Natural killer cell (primary cell): Measurements from ENCODE around the gene TTC23. TPM values are rescaled to one million over a fixed set of nuclear protein-coding genes. Genes with fewer than 3 reads are reported as not detected.

ENCODE experiments used
- ATAC-seq, 3 donors: fragments of 150-1000 bp in 2 of 3; fragments of 200-7000 bp in 1 of 3; cut with Tn5 transposase; 1 replicate in 1 of 3; 2 replicates in 2 of 3; pipeline ENCODE4 v1.10.0; 2021; ENCODE audit warnings: mild to moderate bottlenecking in 2 of 3, moderate library complexity in 2 of 3
- DNase-seq, 2 donors: peaks; one replicate each; pipeline versions ENCODE4 v3.0.0 to v3.0.0-alpha.2; 2013 to 2021; ENCODE audit warnings: mixed read lengths in 1 of 2
- H3K27ac ChIP-seq: one replicate; pipeline ENCODE4 v1.5.1; 2013; ENCODE audit warnings: mild to moderate bottlenecking, low read length
- H3K27me3 ChIP-seq: one replicate; pipeline ENCODE4 v1.6.1; 2013; ENCODE audit warnings: low read length; ENCODE audit not compliant: control insufficient read depth, insufficient read depth
- H3K36me3 ChIP-seq: one replicate; pipeline ENCODE4 v1.6.1; 2013; ENCODE audit warnings: low read length; ENCODE audit not compliant: control insufficient read depth, insufficient read depth
- H3K4me1 ChIP-seq: one replicate; pipeline ENCODE4 v1.6.1; 2013; ENCODE audit warnings: low read length; ENCODE audit not compliant: control insufficient read depth, insufficient read depth
- H3K4me3 ChIP-seq: one replicate; pipeline ENCODE4 v1.5.1; 2013; ENCODE audit warnings: low read length
- H3K9me3 ChIP-seq: one replicate; pipeline ENCODE4 v1.6.1; 2013; ENCODE audit warnings: low read length; ENCODE audit not compliant: control insufficient read depth, insufficient read depth
- H3K27ac Mint-ChIP-seq, 2 donors: one replicate each; pipeline ENCODE4 v1.8.0; 2022; ENCODE audit warnings: mild to moderate bottlenecking in 2 of 2, mixed read lengths in 2 of 2, moderate library complexity in 1 of 2
- H3K27me3 Mint-ChIP-seq, 2 donors: one replicate each; pipeline ENCODE4 v1.8.0; 2022; ENCODE audit warnings: low read depth in 2 of 2, mixed read lengths in 2 of 2
- H3K36me3 Mint-ChIP-seq: one replicate; pipeline ENCODE4 v1.8.0; 2022; ENCODE audit warnings: mixed read lengths
- H3K4me1 Mint-ChIP-seq, 2 donors: one replicate each; pipeline ENCODE4 v1.8.0; 2022; ENCODE audit warnings: mixed read lengths in 2 of 2
- H3K4me3 Mint-ChIP-seq: one replicate; pipeline ENCODE4 v1.8.0; 2022; ENCODE audit warnings: mild to moderate bottlenecking, moderate library complexity, mixed read lengths
- H3K9me3 Mint-ChIP-seq, 2 donors: one replicate each; pipeline ENCODE4 v1.8.0; 2022; ENCODE audit warnings: mixed read lengths in 2 of 2
- CTCF ChIP-seq: fragments of 200-600 bp; IDR thresholded peaks from one replicate; pipeline ENCODE4 v1.8.0; 2022; ENCODE audit warnings: antibody characterized with exemption
- WGBS: methylation state at CpG from one replicate; pipeline ENCODE4 v1.1.7; 2013; ENCODE audit warnings: missing lambda C conversion rate; ENCODE audit not compliant: insufficient coverage; 5-methylcytosine and 5-hydroxymethylcytosine counted together
- intact Hi-C: fragments of 100-400 bp; cut with micrococcal nuclease; formaldehyde crosslinking; loops from one replicate; pipeline ENCODE4 v1.14.2; 2022
- total RNA-seq, 4 donors: library from RNA; stranded (reverse); fragments of 120-200 nt in 1 of 4; gene quantifications; one replicate each; pipeline versions ENCODE4 v1.2.3 to v1.2.4, GENCODE V29; 2013 to 2022

The TTC23 gene
- total RNA-seq, 3 donors from 2014 or later (not counting 1 experiment from before 2014, with no cell fraction given) = 0.75 to 1.1 (median 1.0) TPM

GRCh38 chr15:99167640-99168039 lies 81.7 kb downstream of the TTC23 start:
- H3K4me3 Mint-ChIP-seq = no peak overlapping the region
- 74% methylated on average over 6 of the region's 6 CpGs for WGBS
- Histone ChIP-seq H3K27me3 (no peaks in the 10 kb centered on the region), H3K4me1 (no peaks in the 10 kb centered on the region), H3K27ac (no peak overlapping the region), H3K4me3 (no peak overlapping the region), H3K9me3 (no peaks in the 10 kb centered on the region), H3K36me3 (no peaks in the 10 kb centered on the region)
- H3K27me3 Mint-ChIP-seq = no peaks in the 10 kb centered on the region
- H3K27ac Mint-ChIP-seq = no peak overlapping the region
- DNase-seq (no peak), ATAC-seq (no peak)
- H3K9me3 Mint-ChIP-seq = no peaks in the 10 kb centered on the region
- intact Hi-C loops = no loop called here
- no peaks in the 10 kb centered on the region for H3K4me1 Mint-ChIP-seq
- H3K36me3 Mint-ChIP-seq = no peaks in the 10 kb centered on the region
- no peak for TF ChIP-seq CTCF

GRCh38 chr15:99167201-99167600 lies 82.2 kb downstream of the TTC23 start:
- Mint-ChIP-seq H3K36me3 (no peaks in the 10 kb centered on the region), H3K9me3 (no peaks in the 10 kb centered on the region), H3K27ac (no peak overlapping the region), H3K4me3 (no peak overlapping the region), H3K27me3 (no peaks in the 10 kb centered on the region), H3K4me1 (no peaks in the 10 kb centered on the region)
- DNase-seq (no peak), ATAC-seq (no peak)
- Histone ChIP-seq H3K9me3 (no peaks in the 10 kb centered on the region), H3K36me3 (no peaks in the 10 kb centered on the region), H3K4me1 (no peaks in the 10 kb centered on the region), H3K27ac (no peak overlapping the region), H3K4me3 (no peak overlapping the region), H3K27me3 (no peaks in the 10 kb centered on the region)
- intact Hi-C loops = no loop called here
- 91% methylated on average over 5 of the region's 5 CpGs for WGBS
- TF ChIP-seq CTCF = no peak

GRCh38 chr15:99165956-99166689 lies 83.3 kb downstream of the TTC23 start:
- TF ChIP-seq CTCF = no peak
- intact Hi-C loops = no loop called here
- Mint-ChIP-seq H3K4me1 (no peaks in the 10 kb centered on the region), H3K9me3 (no peaks in the 10 kb centered on the region), H3K36me3 (no peaks in the 10 kb centered on the region), H3K27me3 (no peaks in the 10 kb centered on the region), H3K27ac (no peak overlapping the region), H3K4me3 (no peak overlapping the region)
- 92% methylated on average over 23 of the region's 23 CpGs for WGBS
- Histone ChIP-seq H3K36me3 (no peaks in the 10 kb centered on the region), H3K4me1 (no peaks in the 10 kb centered on the region), H3K27me3 (no peaks in the 10 kb centered on the region), H3K4me3 (no peak overlapping the region), H3K27ac (no peak overlapping the region), H3K9me3 (no peaks in the 10 kb centered on the region)
- ATAC-seq = no peak
- no peak for DNase-seq
